Smooth muscle cell (in vitro differentiated cells): Measurements from ENCODE around the gene RNF114. TPM values are rescaled to one million over a fixed set of nuclear protein-coding genes. Genes with fewer than 3 reads are reported as not detected.

Experiments used
- DNase-seq: peaks from one replicate; lab custom pipeline; 2025; ENCODE audit not compliant: unreplicated experiment; lab: John Stamatoyannopoulos, UW
- H2AFZ ChIP-seq: fragments of 200-600 bp; sonication (generic); 2 replicates; pipeline ENCODE4 v1.6.0; 2016; ENCODE audit warnings: antibody characterized with exemption, low read depth, mild to moderate bottlenecking
- H3F3A ChIP-seq: fragments of 200-600 bp; sonication (generic); 2 replicates; pipeline ENCODE4 v1.6.0; 2017; ENCODE audit warnings: antibody characterized with exemption, low read depth
- H3K27ac ChIP-seq: fragments of 200-600 bp; sonication (generic); 2 replicates; pipeline ENCODE4 v1.5.1; 2016; ENCODE audit warnings: low read depth, mild to moderate bottlenecking
- H3K27me3 ChIP-seq: fragments of 200-600 bp; sonication (generic); 2 replicates; pipeline ENCODE4 v1.6.1; 2016; ENCODE audit warnings: low read depth, mild to moderate bottlenecking
- H3K36me3 ChIP-seq: fragments of 200-600 bp; sonication (generic); 2 replicates; pipeline ENCODE4 v1.5.1; 2016; ENCODE audit warnings: low read depth
- H3K4me1 ChIP-seq: fragments of 200-600 bp; sonication (generic); 2 replicates; pipeline ENCODE4 v1.5.1; 2016; ENCODE audit warnings: low read depth
- H3K4me2 ChIP-seq: fragments of 200-600 bp; sonication (generic); 2 replicates; pipeline ENCODE4 v1.6.0; 2016; ENCODE audit warnings: mild to moderate bottlenecking
- H3K4me3 ChIP-seq: fragments of 200-600 bp; sonication (generic); 2 replicates; pipeline ENCODE4 v1.5.1; 2016; ENCODE audit warnings: mild to moderate bottlenecking
- H3K79me2 ChIP-seq: fragments of 200-600 bp; sonication (generic); 2 replicates; pipeline ENCODE4 v1.6.0; 2016; ENCODE audit warnings: low read depth, mild to moderate bottlenecking
- H3K9ac ChIP-seq: fragments of 200-600 bp; sonication (generic); 2 replicates; pipeline ENCODE4 v1.6.0; 2016; ENCODE audit warnings: low read depth
- H3K9me3 ChIP-seq: fragments of 200-600 bp; sonication (generic); replicated peaks from 2 replicates; pipeline ENCODE4 v1.5.1; 2016; ENCODE audit warnings: low read depth
- H4K20me1 ChIP-seq: fragments of 200-600 bp; sonication (generic); 2 replicates; pipeline ENCODE4 v1.6.0; 2016; ENCODE audit warnings: low read depth
- CTCF ChIP-seq: fragments of 200-600 bp; sonication (generic); IDR thresholded peaks from 2 replicates; pipeline ENCODE4 v1.5.1; 2017; ENCODE audit warnings: borderline replicate concordance, mild to moderate bottlenecking, antibody characterized with exemption; ENCODE audit not compliant: insufficient read depth, poor library complexity, severe bottlenecking
- WGBS: methylation state at CpG from one replicate; pipeline ENCODE4 v1.1.7; 2016; ENCODE audit warnings: low lambda C conversion rate; 5-methylcytosine and 5-hydroxymethylcytosine counted together
- polyA plus RNA-seq: library from polyadenylated mRNA; unstranded; fragments of >200 nt; fragmentation: Nextera tagmentation; extraction: Ambion mirVana; gene quantifications from 2 replicates; pipeline ENCODE4 v1.2.1, GENCODE V29; 2016
- total RNA-seq: library from RNA; depleted of rRNA; stranded (reverse); fragments of >200 nt; gene quantifications from 2 replicates; pipeline ENCODE4 v1.2.3, GENCODE V29; 2014

The RNF114 gene
- total and polyA plus RNA-seq, 2 experiments from 2014 or later: 54.2 to 80.5 TPM

- peaks cover 9% of the 10 kb centered on the region for H3K4me1 ChIP-seq
- H3K9ac ChIP-seq: no peak overlapping the region
- no peak for TF ChIP-seq CTCF
- H3K27ac ChIP-seq: no peak overlapping the region
- no peaks in the 10 kb centered on the region for H3K9me3 ChIP-seq
- H2AFZ ChIP-seq: no peak overlapping the region
- 88% methylated on average over 3 of the region's 3 CpGs for WGBS
- DNase-seq: no peak
- no peak overlapping the region for H3K4me3 ChIP-seq
- no peaks in the 10 kb centered on the region for H3F3A ChIP-seq
- H4K20me1 ChIP-seq: peaks cover 73% of the 10 kb centered on the region
- no peak overlapping the region for H3K4me2 ChIP-seq
- H3K27me3 ChIP-seq: no peaks in the 10 kb centered on the region
- peaks cover 4% of the 10 kb centered on the region for H3K36me3 ChIP-seq
- peaks cover 73% of the 10 kb centered on the region for H3K79me2 ChIP-seq
These were observed 6.1 kb downstream of the RNF114 start for GRCh38 chr20:49942303-49942702.

GRCh38 chr20:49942942-49943341 lies 6.7 kb downstream of the RNF114 start:
- H3K27me3 ChIP-seq: no peaks in the 10 kb centered on the region
- 97% methylated on average over 3 of the region's 3 CpGs for WGBS
- H3K4me3 ChIP-seq: no peak overlapping the region
- peaks cover 4% of the 10 kb centered on the region for H3K36me3 ChIP-seq
- H3F3A ChIP-seq: no peaks in the 10 kb centered on the region
- no peak overlapping the region for H3K27ac ChIP-seq
- no peak overlapping the region for H3K9ac ChIP-seq
- peaks cover 2% of the 10 kb centered on the region for H3K4me1 ChIP-seq
- DNase-seq: no peak
- no peaks in the 10 kb centered on the region for H3K9me3 ChIP-seq
- no peak overlapping the region for H2AFZ ChIP-seq
- TF ChIP-seq CTCF: no peak
- no peak overlapping the region for H3K4me2 ChIP-seq
- peaks cover 67% of the 10 kb centered on the region for H3K79me2 ChIP-seq
- H4K20me1 ChIP-seq: peaks cover 68% of the 10 kb centered on the region

- peaks cover 43% of the 10 kb centered on the region for H3K79me2 ChIP-seq
- no peak overlapping the region for H3K27ac ChIP-seq
- H3K4me1 ChIP-seq: no peaks in the 10 kb centered on the region
- H3K9me3 ChIP-seq: no peaks in the 10 kb centered on the region
- no peak overlapping the region for H3K9ac ChIP-seq
- no peak for DNase-seq
- no peak overlapping the region for H3K4me3 ChIP-seq
- WGBS: 95% methylated on average over 3 of the region's 3 CpGs
- peaks cover 57% of the 10 kb centered on the region for H4K20me1 ChIP-seq
- no peak overlapping the region for H3K4me2 ChIP-seq
- no peaks in the 10 kb centered on the region for H3F3A ChIP-seq
- TF ChIP-seq CTCF: no peak
- no peaks in the 10 kb centered on the region for H3K27me3 ChIP-seq
- H2AFZ ChIP-seq: no peak overlapping the region
- peaks cover 4% of the 10 kb centered on the region for H3K36me3 ChIP-seq
These were observed 9.1 kb downstream of the RNF114 start for GRCh38 chr20:49945306-49945700.

- Histone ChIP-seq H3K36me3 (peaks cover 4% of the 10 kb centered on the region), H2AFZ (no peak overlapping the region), H3F3A (no peaks in the 10 kb centered on the region), H3K9ac (no peak overlapping the region), H3K4me3 (no peak overlapping the region), H4K20me1 (peaks cover 55% of the 10 kb centered on the region), H3K9me3 (no peaks in the 10 kb centered on the region), H3K4me1 (no peaks in the 10 kb centered on the region), H3K27ac (no peak overlapping the region), H3K79me2 (peaks cover 39% of the 10 kb centered on the region), H3K4me2 (no peak overlapping the region), H3K27me3 (no peaks in the 10 kb centered on the region)
- DNase-seq: no peak
- WGBS: 96% methylated on average over 10 of the region's 10 CpGs
- no peak for TF ChIP-seq CTCF
These were observed 9.7 kb downstream of the RNF114 start for GRCh38 chr20:49945701-49946477.
